HG02763 (cell line): ENCODE data around the gene CD27.

Source experiments
- ATAC-seq: cut with Tn5 transposase; IDR thresholded peaks from one replicate; pipeline ENCODE4 v1.9.1; 2021; ENCODE audit warnings: mild to moderate bottlenecking, moderate library complexity; ENCODE audit not compliant: unreplicated experiment

The CD27 gene

DNA sequence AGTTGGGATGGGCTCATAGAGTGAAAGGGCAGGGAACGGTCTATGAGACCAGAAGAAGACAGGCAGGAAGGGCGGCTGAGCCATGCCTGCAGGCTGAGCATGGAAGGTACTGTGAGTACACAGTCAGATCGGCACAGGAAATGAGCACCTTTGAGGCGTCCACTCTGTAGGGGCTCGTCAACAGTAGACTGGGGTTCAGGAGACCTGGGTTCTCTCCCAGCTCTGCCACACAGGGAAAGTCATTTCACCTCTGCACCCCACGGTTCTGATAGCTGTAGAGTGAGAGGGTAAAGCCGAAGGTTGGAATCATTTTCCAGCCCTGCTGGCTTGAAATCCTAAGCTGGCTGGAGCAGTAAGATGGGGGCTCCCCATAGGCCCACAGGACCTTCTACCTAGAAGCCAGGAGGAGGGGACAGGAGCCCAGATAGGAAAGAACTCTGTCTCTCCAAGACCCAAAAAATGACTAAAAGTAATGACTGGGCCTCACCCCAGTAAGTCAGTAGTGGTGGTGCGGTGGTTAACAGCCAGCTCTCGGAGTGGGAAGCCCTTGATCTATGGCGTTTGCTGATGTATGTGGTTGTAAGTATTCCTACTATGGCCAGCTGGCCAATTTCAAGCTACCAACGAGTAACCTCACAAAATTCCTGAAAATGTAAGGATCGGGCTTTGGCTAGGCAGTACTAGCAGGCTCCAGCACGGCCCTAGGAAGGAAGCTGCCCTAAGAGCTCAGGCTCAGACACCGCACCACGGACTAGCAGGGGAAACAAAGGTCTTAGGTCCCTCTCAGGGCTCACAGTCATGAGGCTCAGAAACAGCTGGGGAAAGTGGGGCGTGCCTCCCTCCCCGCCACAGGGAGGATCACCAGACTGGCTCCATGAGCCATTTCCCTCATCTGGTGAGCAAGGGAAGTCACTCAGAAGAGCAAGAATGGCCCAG, 10.3 kb upstream of the CD27 start:
- no peak for ATAC-seq

DNA sequence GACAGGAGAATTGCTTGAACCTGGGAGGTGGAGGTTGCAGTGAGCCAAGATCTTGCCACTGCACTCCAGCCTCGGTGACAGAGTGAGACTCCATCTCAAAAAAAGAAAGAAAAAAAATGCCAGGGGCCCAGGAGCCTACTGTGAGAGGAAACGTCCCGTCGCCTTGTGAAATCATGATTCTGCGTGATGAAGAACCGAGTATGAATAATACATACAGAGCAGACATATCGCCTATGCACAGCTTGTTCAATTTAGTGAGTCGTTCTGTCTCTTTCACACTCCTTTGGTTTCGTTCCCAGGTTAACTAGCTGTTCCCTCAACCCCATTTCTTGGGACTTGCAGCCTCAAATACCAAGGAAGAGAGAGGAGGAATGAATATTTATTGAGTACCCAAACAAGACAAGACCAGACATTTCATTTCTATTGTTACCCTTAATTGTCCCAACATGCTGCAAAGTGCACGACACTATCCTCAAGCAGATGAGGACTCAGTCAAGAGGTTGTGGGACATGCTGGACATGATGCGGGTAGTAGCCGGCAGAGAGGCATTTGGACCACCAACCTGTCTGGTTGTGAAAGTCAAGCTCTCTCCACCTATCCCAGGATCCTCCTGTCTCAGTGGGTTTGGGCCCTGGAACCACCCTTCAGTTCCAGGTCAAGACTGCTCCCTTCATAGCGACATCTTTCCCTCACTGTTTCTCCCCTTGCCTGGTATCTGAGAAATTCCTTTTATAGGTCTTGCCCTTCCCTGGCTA, 8.6 kb upstream of the CD27 start:
- no peak for ATAC-seq

DNA sequence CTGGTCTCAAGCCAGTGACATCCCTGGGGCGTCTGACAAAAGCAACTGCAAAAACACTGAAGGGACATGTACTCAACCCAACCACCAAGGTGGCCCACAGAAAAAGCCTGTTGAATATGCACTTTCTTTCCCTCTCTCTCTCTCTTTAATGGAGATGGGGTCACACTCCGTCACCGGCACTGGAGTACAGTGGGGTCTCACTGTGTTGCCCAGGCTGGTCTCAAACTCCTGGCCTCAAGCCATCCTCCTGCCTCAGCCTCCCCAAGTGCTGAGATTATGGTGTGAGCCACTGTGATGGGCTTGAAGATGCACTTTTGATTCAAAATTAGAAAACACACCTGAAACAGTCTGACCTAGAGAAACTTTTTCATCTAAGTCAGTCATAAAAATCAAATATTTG, 7.2 kb upstream of the CD27 start:
- no peak for ATAC-seq

DNA sequence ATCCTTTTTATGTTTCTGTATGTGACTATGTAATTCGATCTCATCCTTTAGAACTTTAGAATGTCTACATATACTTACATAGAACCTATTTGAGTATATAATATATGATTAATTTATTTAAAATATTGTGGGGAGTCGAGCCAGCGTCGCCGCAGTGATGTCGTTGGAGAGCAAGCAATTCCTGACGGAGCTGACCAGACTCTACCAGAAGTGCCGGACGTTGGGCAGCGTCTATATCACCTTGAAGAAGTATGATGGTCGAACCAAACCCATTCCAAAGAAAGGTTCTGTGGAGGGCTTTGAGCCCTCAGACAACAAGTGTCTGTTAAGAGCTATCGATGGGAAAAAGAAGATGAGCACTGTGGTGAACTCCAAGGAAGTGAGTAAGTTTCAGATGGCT, 6.4 kb upstream of the CD27 start:
- no peak for ATAC-seq

DNA sequence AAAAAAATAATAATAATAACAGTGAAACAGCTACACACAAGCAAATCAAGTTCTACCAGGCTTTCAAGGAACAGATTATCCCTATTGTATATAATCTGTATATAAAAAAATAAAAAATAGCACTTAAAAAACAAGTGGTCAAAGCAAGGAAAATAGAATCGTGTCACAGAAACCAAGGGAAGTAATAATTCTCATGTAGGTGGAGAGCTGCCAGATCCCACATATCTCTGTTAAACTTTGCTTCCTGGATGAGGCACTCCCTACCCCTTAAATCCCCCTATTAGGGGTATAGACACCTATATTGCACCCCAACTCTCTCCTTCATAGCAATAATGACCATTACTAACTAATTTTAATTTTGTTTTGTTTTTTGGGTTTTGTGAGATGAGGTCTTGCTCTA, 4.4 kb upstream of the CD27 start:
- ATAC-seq, result no peak

DNA sequence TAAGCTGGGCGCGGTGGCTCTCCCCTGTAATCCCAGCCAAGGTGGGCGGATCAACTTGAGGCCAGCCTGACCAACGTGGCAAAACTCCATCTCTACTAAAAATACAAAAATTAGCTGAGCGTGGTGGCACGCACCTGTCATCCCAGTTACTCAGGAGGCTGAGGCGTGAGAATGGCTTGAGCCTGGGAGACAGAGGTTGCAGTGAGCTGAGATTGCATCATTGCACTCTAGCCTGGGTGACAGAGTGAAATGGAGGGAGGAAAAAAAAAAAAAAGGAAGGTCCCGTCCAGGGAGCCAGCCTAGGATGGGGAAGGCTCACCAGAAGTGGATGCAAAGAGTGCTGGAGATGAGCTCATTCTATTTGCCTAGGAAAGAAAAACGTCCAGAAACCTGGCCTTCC, 1.9 kb upstream of the CD27 start:
- ATAC-seq, result no peak

DNA sequence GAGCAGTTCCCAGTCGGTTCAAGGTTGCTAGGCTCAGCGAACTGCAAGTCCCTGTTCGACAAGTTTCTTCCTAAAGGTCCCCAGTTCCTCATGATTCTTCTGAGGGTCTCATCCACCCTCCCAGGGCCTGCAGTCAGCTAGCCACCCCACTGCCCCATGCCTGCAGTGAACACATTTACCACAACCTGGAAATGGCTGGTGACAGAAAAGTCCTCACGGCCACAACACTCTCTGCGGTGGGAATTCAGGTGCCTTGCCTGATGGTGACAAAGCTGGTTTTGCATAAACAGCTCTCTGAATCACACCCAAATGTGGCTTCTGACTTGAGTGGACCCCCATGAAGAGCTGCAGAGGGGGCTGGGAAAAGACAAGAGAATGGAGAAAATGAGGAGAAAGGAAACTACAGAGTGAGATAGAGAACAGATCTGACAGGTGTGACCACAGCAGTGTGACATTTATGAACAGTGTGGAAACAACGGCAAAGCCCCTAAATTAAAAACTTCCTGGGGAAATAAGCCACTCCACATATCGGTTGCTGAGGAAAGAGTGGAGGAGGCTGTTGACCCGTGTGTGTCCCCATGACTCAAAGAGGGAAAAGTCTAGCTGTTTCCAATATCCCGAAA, 1.3 kb upstream of the CD27 start:
- no peak for ATAC-seq

DNA sequence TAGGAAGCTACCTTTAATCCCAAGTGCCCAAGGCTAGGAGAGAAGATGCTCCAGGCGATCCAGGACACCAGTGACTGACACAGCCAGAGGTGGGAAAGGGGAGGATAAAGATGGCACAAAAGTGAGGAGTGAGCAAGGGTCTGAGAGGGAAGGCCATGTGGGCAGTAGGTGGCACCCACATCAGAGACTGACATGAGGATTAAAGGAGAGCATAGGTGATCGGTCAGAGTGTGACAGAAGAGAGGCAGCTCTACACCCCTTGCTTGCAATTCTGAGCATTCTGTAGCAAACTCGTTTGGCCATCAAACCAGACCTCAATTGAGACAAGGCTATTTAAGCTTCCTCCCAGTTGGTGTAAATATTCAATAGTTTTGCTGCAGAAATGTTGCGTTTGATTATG, 724 bp upstream of the CD27 start:
- no peak for ATAC-seq

DNA sequence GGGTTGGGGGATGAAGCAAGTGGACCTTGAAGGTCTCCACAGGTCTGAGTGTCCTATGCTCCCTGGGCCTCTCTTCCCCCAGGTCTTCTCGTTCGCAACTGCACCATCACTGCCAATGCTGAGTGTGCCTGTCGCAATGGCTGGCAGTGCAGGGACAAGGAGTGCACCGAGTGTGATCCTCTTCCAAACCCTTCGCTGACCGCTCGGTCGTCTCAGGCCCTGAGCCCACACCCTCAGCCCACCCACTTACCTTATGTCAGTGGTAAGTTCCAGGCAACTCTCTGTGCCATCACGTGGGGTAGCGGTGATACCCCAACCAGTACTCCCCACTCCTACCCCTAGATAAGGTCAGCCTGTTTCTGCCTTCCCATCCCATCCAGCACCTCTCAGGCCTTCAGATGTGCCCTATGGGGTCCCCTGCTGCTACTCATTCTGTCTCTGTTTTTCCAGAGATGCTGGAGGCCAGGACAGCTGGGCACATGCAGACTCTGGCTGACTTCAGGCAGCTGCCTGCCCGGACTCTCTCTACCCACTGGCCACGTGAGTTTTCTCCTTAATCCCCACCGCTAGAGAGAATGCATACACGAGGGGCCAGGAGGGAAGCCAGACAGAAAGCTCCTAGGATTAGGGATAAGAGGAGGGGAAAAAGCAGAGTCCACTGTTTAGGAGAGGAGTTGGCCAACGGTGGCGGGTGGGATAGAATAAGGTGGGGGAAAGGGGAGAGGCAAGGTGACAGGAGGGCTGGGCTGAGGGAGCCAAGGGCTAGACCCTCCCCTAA, 5.5 kb downstream of the CD27 start:
- ATAC-seq, result no peak

DNA sequence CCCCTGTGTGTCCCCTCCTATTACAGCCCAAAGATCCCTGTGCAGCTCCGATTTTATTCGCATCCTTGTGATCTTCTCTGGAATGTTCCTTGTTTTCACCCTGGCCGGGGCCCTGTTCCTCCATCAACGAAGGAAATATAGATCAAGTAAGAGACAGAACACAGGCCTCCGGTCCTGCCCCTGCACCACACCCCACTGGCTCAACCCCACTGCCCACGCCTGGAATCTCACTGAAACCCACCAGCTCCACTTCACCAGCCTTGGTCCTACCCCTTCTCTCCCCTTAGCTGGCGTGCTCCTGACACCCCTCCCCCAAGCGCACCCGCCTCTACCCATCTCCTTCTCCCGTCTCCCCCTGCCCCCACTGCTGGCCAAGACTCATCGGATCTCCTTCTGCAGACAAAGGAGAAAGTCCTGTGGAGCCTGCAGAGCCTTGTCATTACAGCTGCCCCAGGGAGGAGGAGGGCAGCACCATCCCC, 6.2 kb downstream of the CD27 start:
- no peak for ATAC-seq

DNA sequence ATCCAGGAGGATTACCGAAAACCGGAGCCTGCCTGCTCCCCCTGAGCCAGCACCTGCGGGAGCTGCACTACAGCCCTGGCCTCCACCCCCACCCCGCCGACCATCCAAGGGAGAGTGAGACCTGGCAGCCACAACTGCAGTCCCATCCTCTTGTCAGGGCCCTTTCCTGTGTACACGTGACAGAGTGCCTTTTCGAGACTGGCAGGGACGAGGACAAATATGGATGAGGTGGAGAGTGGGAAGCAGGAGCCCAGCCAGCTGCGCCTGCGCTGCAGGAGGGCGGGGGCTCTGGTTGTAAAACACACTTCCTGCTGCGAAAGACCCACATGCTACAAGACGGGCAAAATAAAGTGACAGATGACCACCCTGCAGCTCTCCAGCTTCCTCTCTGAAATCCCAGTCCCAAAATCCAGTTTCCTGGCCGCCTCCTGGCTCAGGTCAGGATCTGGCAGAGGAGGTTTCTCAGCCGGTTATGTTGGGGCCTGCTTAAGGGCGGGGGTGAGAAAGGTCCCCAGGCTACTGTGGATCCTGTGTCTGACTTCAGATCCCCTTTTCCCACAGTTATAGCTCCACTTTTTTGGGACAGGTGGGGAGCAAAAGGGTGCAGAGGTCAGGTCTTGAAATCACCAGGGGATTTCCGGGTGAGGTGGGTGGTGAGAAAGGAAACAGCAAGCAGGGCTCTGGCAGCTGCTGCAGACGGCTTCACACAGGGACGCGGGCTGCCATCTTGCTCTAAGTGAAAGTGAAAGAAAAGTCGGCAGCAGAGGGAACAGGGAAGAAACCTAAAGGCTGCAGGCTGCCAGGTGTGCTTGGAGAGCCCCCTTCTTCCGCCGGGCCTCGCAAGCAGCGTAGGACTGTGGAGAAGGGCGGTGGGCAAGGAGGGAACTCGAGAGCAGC, 6.8 kb downstream of the CD27 start, which contains the start of gene TAPBPL:
TAPBPL (plus strand) TSS at position 695 of the 897 bp plus-strand sequence. CDS start 207 bp downstream, outside the sequence.
- ATAC-seq, result peak; percentile 53

DNA sequence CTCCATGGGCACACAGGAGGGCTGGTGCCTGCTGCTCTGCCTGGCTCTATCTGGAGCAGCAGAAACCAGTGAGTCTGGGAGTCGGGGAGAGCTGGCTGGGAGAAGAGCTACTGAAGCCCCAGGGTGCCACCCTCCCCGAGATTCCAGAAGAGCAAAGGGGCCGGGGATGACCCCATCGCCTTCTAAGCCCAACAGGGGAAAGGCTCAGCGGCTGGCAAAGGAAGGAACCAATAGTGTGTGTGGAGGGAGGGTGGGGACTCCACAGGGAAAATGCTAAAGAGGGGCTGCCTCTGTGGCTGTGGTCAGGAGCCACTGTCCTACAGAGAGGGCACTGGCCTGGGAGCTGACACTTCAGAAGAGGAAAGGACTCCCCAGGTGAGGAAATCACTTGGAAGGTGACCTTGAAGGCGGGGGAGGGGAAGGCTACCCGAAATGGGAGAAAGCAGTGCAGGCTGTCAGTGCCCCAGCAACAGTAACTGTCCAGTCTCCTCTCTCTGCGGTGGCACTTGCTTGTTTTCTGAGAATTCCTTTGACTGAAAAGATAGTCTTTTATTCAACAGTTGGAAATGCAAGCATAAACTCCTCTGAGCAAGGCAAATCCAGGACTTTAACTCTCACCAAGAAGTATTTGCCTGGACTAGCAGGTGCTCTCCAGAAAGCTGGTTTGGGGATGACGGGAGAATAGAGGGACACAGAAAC, 7.6 kb downstream of the CD27 start:
- peak; percentile 10 for ATAC-seq

DNA sequence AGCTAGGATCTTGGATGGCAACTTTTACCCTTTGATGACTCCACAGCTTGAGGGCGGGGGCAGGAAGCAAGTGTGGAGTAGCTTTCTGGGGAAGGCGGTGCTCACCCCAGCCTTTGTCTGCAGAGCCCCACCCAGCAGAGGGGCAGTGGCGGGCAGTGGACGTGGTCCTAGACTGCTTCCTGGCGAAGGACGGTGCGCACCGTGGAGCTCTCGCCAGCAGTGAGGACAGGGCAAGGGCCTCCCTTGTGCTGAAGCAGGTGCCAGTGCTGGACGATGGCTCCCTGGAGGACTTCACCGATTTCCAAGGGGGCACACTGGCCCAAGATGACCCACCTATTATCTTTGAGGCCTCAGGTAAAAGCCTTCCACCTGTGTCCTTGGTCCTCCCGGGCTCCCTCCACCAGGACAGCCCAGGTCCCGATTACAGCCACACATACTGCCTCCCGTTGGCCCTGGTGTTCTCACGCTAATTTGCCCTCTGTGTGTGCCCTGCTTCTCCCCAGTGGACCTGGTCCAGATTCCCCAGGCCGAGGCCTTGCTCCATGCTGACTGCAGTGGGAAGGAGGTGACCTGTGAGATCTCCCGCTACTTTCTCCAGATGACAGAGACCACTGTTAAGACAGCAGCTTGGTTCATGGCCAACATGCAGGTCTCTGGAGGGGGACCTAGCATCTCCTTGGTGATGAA, 8.3 kb downstream of the CD27 start:
- no peak for ATAC-seq

DNA sequence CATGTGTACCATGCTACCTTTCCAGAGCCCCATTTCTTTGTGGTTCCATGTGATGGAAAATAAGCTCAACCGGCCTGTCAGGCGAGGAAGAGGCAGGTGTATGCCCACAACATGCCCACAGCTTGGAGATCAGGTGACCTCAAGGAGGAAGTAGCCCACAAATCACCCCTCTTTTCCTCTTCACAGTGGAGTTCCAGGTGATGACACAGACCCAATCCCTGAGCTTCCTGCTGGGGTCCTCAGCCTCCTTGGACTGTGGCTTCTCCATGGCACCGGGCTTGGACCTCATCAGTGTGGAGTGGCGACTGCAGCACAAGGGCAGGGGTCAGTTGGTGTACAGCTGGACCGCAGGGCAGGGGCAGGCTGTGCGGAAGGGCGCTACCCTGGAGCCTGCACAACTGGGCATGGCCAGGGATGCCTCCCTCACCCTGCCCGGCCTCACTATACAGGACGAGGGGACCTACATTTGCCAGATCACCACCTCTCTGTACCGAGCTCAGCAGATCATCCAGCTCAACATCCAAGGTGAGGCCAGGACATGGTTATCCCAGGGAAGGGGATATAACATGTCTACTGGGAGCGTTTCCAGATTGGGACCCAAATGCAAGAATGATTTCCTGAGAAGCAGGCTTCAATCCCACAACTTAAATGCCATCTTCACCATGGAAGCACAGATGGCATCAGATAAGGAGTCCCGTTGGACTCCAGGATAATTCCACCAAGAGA, 12.6 kb downstream of the CD27 start:
- no peak for ATAC-seq

DNA sequence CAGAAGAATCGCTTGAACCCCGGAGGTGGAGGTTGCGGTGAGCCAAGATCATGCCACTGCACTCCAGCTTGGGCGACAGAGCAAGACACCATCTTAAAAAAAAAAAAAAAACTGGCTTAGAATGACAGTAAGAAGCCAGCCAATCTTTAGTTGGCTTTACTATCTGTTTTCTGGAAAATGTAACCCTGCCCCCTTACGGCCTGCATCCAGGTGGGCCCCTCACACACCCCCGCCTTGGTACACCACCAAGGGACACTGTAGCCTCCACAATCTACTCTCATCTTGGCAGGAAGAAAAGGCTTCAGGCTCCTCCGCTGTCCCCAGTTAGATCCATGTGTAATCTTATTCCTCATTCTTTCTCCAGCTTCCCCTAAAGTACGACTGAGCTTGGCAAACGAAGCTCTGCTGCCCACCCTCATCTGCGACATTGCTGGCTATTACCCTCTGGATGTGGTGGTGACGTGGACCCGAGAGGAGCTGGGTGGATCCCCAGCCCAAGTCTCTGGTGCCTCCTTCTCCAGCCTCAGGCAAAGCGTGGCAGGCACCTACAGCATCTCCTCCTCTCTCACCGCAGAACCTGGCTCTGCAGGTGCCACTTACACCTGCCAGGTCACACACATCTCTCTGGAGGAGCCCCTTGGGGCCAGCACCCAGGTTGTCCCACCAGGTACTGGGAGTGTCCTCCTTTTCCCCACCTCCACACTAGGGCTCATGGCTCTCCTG, 13.7 kb downstream of the CD27 start:
- no peak for ATAC-seq

DNA sequence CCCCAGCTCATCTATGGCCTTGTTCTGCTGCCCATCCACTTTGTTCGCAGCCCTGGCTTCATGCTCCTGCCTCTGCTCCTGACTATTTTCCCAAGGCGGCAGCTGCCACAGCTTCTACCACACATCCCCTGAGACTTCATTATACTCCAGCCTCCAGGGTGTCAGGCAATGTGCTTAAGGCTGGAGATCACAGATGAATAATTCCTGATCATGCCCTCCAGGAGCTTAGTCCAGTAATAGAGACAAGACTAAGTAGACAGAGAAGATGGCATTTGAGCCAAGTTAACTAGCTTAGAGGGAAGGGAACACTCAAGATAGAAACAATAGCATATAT, 14.2 kb downstream of the CD27 start:
- ATAC-seq, result no peak

DNA sequence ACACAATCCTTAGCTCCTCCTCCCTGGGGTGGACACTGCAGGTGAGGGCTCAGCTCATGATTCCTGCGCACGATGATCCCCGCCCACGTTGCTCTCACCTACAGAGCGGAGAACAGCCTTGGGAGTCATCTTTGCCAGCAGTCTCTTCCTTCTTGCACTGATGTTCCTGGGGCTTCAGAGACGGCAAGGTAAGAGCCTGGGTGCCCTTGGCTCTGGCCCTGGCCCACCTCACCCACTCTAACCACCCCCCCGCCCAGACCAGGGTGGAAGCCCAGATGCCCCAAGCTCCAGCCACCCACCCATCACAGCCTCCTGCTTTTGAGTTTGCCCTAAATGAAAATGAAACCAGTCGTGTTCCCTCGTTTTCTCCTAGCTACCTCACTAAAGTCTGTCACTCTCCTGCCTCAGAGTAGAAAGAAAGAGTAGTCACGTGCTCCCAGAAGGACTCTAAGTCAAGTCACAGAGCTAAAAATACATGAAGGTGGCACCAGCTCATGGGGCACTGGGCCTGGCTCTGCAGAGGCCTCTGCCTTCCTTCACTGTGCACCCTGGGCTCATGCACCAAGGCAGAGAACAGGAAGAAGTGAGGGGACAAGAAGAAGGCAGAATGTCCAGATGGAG, 16.1 kb downstream of the CD27 start:
- ATAC-seq, result no peak
